ENCODE measurements around the gene SYCE1. TPM values are rescaled to one million over a fixed set of nuclear protein-coding genes. Genes with fewer than 3 reads are reported as not detected.
"Not testable (repeated sequence)": the region's sequence is repeated elsewhere in the genome, so short reads cannot be mapped to it uniquely, and the experiment has no call there.

SYCE1 gene
- not detected in 2 replicates for total RNA-seq (2014; rRNA removed; shearing (Covaris generic))

- no peaks in the 10 kb centered on the region for H3K36me3 ChIP-seq
- H3K4me1 ChIP-seq (replicated peaks), result no peaks in the 10 kb centered on the region
- no peak within 1 kb of the TSS for H3K27ac ChIP-seq
- H3K4me3 ChIP-seq, result no peak within 1 kb of the TSS
- peaks cover 7% of the 10 kb centered on the region for H3K9me3 ChIP-seq (replicated peaks)
- no peaks in the 10 kb centered on the region for H3K27me3 ChIP-seq (replicated peaks)
- no peak for DNase-seq (ENCODE audit: low read depth in 1 of 2, low spot score in 2 of 2)
Measured at GRCh38 chr10:133565441-133566294, at the start of gene SYCE1. Gene SYCE1 (minus strand): TSS chr10:133565583. CDS start chr10:133565529, 54 bp downstream.

DNA sequence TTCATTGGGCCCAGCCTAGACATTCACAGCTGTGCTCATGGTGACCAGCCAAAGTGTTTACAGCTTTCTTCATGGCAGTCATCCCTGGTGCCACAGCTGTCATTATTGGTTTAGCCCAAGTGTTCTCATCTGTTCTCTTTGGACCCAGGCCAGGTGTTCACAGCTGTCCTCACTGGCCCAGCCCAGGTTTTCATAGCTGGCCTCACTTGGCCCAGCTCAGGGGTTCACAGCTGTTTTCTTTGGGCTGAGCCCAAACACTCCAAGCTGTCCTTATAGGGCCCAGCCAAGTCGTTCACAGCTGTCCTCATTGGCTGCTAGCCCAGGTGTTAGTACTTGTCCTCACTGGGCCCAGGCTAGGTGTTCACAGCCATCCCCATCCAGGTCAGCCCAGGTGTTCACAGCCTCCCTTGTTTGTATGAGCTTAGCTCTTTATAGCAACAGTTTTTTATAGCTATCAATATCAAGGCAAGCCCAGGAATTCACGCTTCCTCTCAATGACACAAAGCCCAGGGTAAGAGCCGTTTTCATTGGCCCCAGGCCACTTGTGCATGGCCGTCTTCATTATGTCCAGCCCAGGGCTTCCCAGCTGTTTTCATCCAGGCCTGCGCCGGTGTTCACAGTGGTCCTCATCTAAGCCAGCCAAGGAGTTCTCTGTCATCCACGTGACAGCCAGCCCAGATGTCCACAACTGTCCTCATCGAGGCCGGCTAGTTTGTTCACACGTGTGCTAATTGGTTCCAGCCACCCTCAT lies 49.6 kb upstream of the SYCE1 start:
- Histone ChIP-seq H3K36me3 (no peaks in the 10 kb centered on the region), H3K9me3 (replicated peaks) (peaks cover 10% of the 10 kb centered on the region), H3K27me3 (replicated peaks) (no peaks in the 10 kb centered on the region), H3K27ac (no peak overlapping the region), H3K4me3 (no peak overlapping the region), H3K4me1 (replicated peaks) (no peaks in the 10 kb centered on the region)
- DNase-seq (ENCODE audit: low read depth in 1 of 2, low spot score in 2 of 2), result no peak

DNA sequence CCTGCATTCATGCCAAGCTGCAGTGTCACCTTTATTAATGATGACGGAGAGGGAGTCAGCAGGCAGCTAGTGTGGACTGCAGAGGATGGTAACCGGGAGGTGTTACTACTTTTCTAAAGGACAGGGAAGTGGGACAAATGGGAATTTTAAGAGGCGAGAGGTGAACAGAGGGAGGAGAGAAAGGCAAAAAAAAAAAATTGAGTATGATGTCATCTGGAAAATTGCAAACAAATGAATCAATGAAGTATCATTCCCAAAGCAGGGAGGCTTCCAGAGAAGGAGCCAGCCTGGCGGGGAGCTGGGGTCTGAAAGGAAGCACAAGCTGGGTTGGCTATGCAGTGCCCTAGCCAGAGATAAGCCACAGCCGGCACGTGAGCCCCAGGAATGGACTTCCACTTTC lies 48.3 kb upstream of the SYCE1 start:
- no peak overlapping the region for H3K27ac ChIP-seq
- no peak overlapping the region for H3K4me3 ChIP-seq
- H3K9me3 ChIP-seq (replicated peaks), result peaks cover 8% of the 10 kb centered on the region
- no peaks in the 10 kb centered on the region for H3K27me3 ChIP-seq (replicated peaks)
- no peaks in the 10 kb centered on the region for H3K36me3 ChIP-seq
- H3K4me1 ChIP-seq (replicated peaks), result no peaks in the 10 kb centered on the region
- no peak for DNase-seq (ENCODE audit: low read depth in 1 of 2, low spot score in 2 of 2)

GRCh38 chr10:133611079-133611478 lies 45.7 kb upstream of the SYCE1 start:
- H3K36me3 ChIP-seq, result no peaks in the 10 kb centered on the region
- DNase-seq (ENCODE audit: low read depth in 1 of 2, low spot score in 2 of 2), result no peak
- H3K4me1 ChIP-seq (replicated peaks), result no peaks in the 10 kb centered on the region
- H3K9me3 ChIP-seq (replicated peaks), result no peaks in the 10 kb centered on the region; the same call in 1 of the 2 replicates
- H3K4me3 ChIP-seq, result no peak overlapping the region
- no peaks in the 10 kb centered on the region for H3K27me3 ChIP-seq (replicated peaks)
- H3K27ac ChIP-seq, result no peak overlapping the region

DNA sequence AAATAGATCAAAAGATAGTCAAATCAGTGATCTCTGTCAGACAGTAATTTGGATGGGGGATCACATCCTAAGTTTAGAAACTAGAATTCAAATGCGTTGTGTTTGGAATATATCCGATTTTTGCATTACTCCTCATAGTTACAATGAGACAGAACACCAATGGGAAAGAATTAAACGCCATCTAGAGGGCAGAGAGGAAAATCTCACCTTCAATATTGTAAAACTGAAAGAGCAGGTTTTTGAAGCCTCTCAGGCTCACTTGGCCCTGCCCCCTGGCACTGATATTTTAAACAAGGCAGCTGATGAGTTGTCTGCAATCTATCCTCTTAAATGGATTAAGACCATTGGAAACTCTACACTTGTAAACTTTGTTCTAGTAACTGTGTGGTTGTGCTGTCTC lies 43.5 kb upstream of the SYCE1 start:
- no peak overlapping the region for H3K4me3 ChIP-seq
- H3K27ac ChIP-seq, result no peak overlapping the region
- H3K4me1 ChIP-seq (replicated peaks), result no peaks in the 10 kb centered on the region
- no peaks in the 10 kb centered on the region for H3K36me3 ChIP-seq
- no peaks in the 10 kb centered on the region; the same call in 1 of the 2 replicates for H3K9me3 ChIP-seq (replicated peaks)
- no peaks in the 10 kb centered on the region for H3K27me3 ChIP-seq (replicated peaks)
- DNase-seq (ENCODE audit: low read depth in 1 of 2, low spot score in 2 of 2), result no peak

DNA sequence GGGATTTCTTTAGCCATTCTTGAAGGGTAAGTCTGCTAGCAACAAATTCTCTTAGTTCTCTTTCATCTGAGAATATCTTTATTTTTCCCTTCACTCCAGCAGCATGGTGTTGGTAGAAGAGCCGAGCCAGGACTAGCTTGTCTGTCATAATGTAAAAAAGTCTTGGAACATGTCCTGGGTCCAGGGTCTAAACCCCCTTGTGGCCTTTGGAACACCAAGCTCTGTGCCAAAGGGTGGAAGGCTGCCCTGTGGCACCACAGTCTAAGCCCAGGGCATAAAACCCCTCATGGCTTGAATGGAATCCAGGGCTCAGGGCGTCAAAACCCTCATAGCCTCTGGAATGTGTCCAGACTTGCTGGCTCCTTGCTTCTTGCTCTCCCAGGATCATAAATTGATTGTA lies 38.1 kb upstream of the SYCE1 start:
- H3K36me3 ChIP-seq; H3K9me3 ChIP-seq (replicated peaks); H3K4me3 ChIP-seq; H3K27ac ChIP-seq; H3K27me3 ChIP-seq (replicated peaks); DNase-seq (ENCODE audit: low read depth in 1 of 2, low spot score in 2 of 2); H3K4me1 ChIP-seq (replicated peaks): not testable (repeated sequence)

GRCh38 chr10:133600657-133601056 lies 35.3 kb upstream of the SYCE1 start:
- Histone ChIP-seq H3K27me3 (replicated peaks) (no peaks in the 10 kb centered on the region), H3K27ac (no peak overlapping the region), H3K4me3 (no peak overlapping the region), H3K36me3 (no peaks in the 10 kb centered on the region), H3K9me3 (replicated peaks) (no peaks in the 10 kb centered on the region), H3K4me1 (replicated peaks) (no peaks in the 10 kb centered on the region)
- no peak for DNase-seq (ENCODE audit: low read depth in 1 of 2, low spot score in 2 of 2)

GRCh38 chr10:133599869-133600268 lies 34.5 kb upstream of the SYCE1 start:
- not testable (repeated sequence) for H3K27ac ChIP-seq; H3K27me3 ChIP-seq (replicated peaks); H3K9me3 ChIP-seq (replicated peaks); H3K4me1 ChIP-seq (replicated peaks); H3K36me3 ChIP-seq; DNase-seq (ENCODE audit: low read depth in 1 of 2, low spot score in 2 of 2); H3K4me3 ChIP-seq

GRCh38 chr10:133592716-133593115 lies 27.3 kb upstream of the SYCE1 start:
- Histone ChIP-seq H3K27ac (no peak overlapping the region), H3K4me1 (replicated peaks) (no peaks in the 10 kb centered on the region), H3K4me3 (no peak overlapping the region), H3K9me3 (replicated peaks) (no peaks in the 10 kb centered on the region), H3K27me3 (replicated peaks) (no peaks in the 10 kb centered on the region), H3K36me3 (no peaks in the 10 kb centered on the region)
- no peak for DNase-seq (ENCODE audit: low read depth in 1 of 2, low spot score in 2 of 2)

- Histone ChIP-seq H3K36me3 (no peaks in the 10 kb centered on the region), H3K27ac (no peak overlapping the region), H3K27me3 (replicated peaks) (no peaks in the 10 kb centered on the region), H3K4me1 (replicated peaks) (no peaks in the 10 kb centered on the region), H3K9me3 (replicated peaks) (no peaks in the 10 kb centered on the region), H3K4me3 (no peak overlapping the region)
- no peak for DNase-seq (ENCODE audit: low read depth in 1 of 2, low spot score in 2 of 2)
Measured at GRCh38 chr10:133590970-133591359, 25.6 kb upstream of the SYCE1 start.

DNA sequence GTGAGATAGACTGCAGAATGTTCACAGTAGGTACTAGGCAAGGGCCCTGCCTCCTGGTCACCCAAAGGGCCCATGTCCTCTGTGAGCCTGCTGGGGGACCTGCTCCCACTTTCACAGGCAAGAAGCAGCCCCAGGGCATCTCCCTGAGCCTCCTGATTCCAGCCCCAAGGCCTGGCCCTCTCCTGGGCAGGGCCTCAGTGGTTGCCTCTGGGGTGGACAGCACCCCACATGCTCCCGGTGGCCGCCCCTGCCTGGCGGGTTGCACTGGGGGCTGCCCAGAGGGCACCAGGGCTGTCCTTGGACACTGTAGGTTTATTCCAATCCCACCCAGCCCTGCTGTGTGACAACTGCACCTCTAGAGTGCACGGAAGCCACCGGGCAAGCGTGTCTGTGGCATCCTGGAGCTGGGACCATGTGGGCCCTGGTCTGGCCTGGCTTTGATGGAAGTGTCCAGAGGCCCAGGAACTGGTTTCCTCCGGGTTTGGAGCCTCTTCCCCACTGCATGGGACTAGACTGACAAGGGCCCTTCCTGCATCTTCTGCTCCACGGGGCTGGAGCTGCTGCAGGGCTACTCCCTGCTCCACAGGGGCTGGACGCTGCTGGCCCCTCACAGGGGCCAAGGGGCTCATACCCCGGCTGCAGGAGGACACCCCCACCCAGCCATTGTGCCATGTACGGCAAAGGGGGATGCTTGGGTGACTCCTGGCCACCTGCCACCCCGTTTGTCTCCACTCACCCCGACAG lies 25.0 kb upstream of the SYCE1 start:
- Histone ChIP-seq H3K9me3 (replicated peaks) (no peaks in the 10 kb centered on the region), H3K36me3 (no peaks in the 10 kb centered on the region), H3K4me1 (replicated peaks) (no peaks in the 10 kb centered on the region), H3K27ac (no peak overlapping the region), H3K27me3 (replicated peaks) (no peaks in the 10 kb centered on the region), H3K4me3 (no peak overlapping the region)
- DNase-seq (ENCODE audit: low read depth in 1 of 2, low spot score in 2 of 2), result no peak

- H3K4me1 ChIP-seq (replicated peaks); H3K27ac ChIP-seq; DNase-seq (ENCODE audit: low read depth in 1 of 2, low spot score in 2 of 2); H3K27me3 ChIP-seq (replicated peaks); H3K36me3 ChIP-seq; H3K4me3 ChIP-seq; H3K9me3 ChIP-seq (replicated peaks): not testable (repeated sequence)
Measured at GRCh38 chr10:133577037-133577436, 11.7 kb upstream of the SYCE1 start.

- not testable (repeated sequence) for H3K9me3 ChIP-seq (replicated peaks); DNase-seq (ENCODE audit: low read depth in 1 of 2, low spot score in 2 of 2); H3K27me3 ChIP-seq (replicated peaks); H3K4me3 ChIP-seq; H3K36me3 ChIP-seq; H3K27ac ChIP-seq; H3K4me1 ChIP-seq (replicated peaks)
Measured at GRCh38 chr10:133573460-133573859, 8.1 kb upstream of the SYCE1 start.

DNA sequence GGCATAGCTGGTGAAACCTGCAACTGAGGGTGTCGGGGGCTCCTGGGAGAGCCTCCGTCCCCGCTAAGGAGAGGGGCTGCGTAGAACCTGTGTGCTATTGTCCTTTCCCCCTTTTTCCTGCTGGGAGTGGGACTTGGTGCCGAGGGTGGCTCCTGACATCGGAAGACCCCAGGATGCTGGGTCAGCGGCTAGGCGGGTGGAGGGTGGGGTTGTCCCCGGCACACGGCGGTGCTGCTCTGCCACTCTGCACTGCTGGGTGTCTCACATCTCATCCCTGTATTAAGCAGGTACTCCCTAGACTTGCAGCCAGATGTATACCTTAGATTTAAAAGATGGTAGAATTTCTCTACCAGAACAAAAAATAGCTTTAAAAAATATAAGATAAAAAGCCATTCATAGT lies 6.7 kb upstream of the SYCE1 start:
- H3K27me3 ChIP-seq (replicated peaks); H3K27ac ChIP-seq; H3K4me3 ChIP-seq; H3K4me1 ChIP-seq (replicated peaks); H3K9me3 ChIP-seq (replicated peaks); H3K36me3 ChIP-seq; DNase-seq (ENCODE audit: low read depth in 1 of 2, low spot score in 2 of 2): not testable (repeated sequence)

All from SJSA1 (cell line).